Activated CD4-positive, alpha-beta T cell treated with anti-CD3 and anti-CD28 coated beads, Interleukin-2, amount 10 ng/mL, durations not matched to agents 24 days and 14 days (primary cell): ENCODE results near the gene CEP128. TPM values are rescaled to one million over a fixed set of nuclear protein-coding genes. Genes with fewer than 3 reads are reported as not detected.

Experiments used
- DNase-seq: peaks from one replicate; pipeline ENCODE4 v3.0.0; 2022
- H3K27ac Mint-ChIP-seq: one replicate; pipeline ENCODE4 v1.8.0; 2022; ENCODE audit warnings: mild to moderate bottlenecking, mixed read lengths
- H3K27me3 Mint-ChIP-seq: one replicate; pipeline ENCODE4 v1.8.0; 2022; ENCODE audit warnings: mixed read lengths
- H3K36me3 Mint-ChIP-seq: one replicate; pipeline ENCODE4 v1.8.0; 2022; ENCODE audit warnings: low read depth, mild to moderate bottlenecking, mixed read lengths
- H3K4me1 Mint-ChIP-seq: one replicate; pipeline ENCODE4 v1.8.0; 2021; ENCODE audit warnings: mixed read lengths
- H3K4me3 Mint-ChIP-seq: one replicate; pipeline ENCODE4 v1.8.0; 2022; ENCODE audit warnings: mild to moderate bottlenecking, moderate library complexity, mixed read lengths
- H3K9me3 Mint-ChIP-seq: one replicate; pipeline ENCODE4 v1.8.0; 2021; ENCODE audit warnings: mixed read lengths
- intact Hi-C: fragments of 100-400 bp; cut with micrococcal nuclease; formaldehyde crosslinking; loops from one replicate; pipeline ENCODE4 v1.15.1; 2023
- total RNA-seq: library from RNA; stranded (reverse); gene quantifications from 2 replicates; pipeline ENCODE4 v1.2.3, GENCODE V29; 2022

Gene CEP128
- 20.1 and 20.4 TPM in 2 replicates for total RNA-seq

- Mint-ChIP-seq H3K27me3 (no peaks in the 10 kb centered on the region), H3K4me3 (peak within 1 kb of the TSS; percentile 84), H3K9me3 (no peaks in the 10 kb centered on the region), H3K36me3 (peaks cover 2% of the 10 kb centered on the region), H3K4me1 (peaks cover 27% of the 10 kb centered on the region), H3K27ac (peak within 1 kb of the TSS; percentile 85)
- peak; percentile 95 for DNase-seq
- intact Hi-C loops = loop anchor here (1.0 to 5.0 kb wide), 6 partner anchors 10 to 591 kb away; partner anchors contain the start of gene SEL1L
These were observed at the start of gene CEP128 for GRCh38 chr14:80941241-80942185. Gene CEP128 (minus strand): TSS chr14:80941738.

- Mint-ChIP-seq H3K9me3 (no peaks in the 10 kb centered on the region), H3K27me3 (peaks cover 17% of the 10 kb centered on the region), H3K27ac (no peak overlapping the region), H3K4me1 (peaks cover 9% of the 10 kb centered on the region), H3K4me3 (no peak overlapping the region), H3K36me3 (no peaks in the 10 kb centered on the region)
- DNase-seq = no peak
- intact Hi-C loops = loop anchor here (10.0 kb wide), 1 partner anchor 54 kb away; no protein-coding TSS in a partner anchor
These were observed 47.3 kb upstream of the CEP128 start for GRCh38 chr14:80988735-80989429.

GRCh38 chr14:80988192-80988591 is 46.7 kb upstream of the CEP128 start:
- Mint-ChIP-seq H3K27me3 (peaks cover 18% of the 10 kb centered on the region), H3K36me3 (no peaks in the 10 kb centered on the region), H3K9me3 (no peaks in the 10 kb centered on the region), H3K4me1 (peaks cover 8% of the 10 kb centered on the region), H3K27ac (no peak overlapping the region), H3K4me3 (no peak overlapping the region)
- intact Hi-C loops = loop anchor here (10.0 kb wide), 1 partner anchor 53 kb away; no protein-coding TSS in a partner anchor
- DNase-seq = no peak

DNA sequence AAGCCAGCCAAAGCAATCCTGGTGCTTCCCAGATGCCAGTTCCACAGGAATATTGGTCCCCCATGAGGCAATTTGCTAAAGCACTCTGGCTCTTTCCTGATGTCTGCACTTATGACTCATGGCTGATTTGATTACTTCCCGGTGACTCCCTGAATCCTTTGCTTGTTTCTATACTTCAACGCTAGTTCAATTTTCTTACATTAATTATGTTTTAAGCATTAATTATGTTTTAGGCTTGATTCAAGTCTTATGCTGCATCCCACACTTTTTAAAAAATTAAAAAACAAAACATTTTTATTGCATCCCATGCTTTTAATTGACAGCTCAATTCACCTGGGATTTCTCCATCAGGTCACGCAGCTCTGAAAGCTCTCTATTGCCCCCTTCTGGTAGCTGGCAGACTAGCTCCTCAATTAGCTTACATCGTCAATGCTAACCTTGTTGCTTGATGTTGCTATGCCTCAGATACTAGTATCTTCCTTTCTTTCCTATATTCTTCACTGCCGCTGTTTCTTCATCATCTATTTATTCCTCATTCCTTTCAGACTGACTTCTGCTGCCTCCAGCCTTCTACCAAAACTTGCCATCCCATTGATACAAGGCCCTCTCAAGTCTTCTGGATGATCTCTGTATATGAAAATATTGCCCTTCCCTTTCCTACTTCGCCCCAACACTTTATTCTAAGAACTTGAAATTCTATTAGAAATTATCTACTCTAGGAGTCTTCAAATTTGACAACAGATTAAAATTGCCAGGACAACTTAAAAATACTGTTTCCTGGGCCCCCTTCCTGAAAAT is 45.9 kb upstream of the CEP128 start:
- Mint-ChIP-seq H3K4me3 (no peak overlapping the region), H3K27me3 (peaks cover 17% of the 10 kb centered on the region), H3K27ac (no peak overlapping the region), H3K9me3 (no peaks in the 10 kb centered on the region), H3K36me3 (no peaks in the 10 kb centered on the region), H3K4me1 (peaks cover 8% of the 10 kb centered on the region)
- DNase-seq = peak; percentile 92
- intact Hi-C loops = loop anchor here (1.0 to 10.0 kb wide), 3 partner anchors 28 to 53 kb away; no protein-coding TSS in a partner anchor

DNA sequence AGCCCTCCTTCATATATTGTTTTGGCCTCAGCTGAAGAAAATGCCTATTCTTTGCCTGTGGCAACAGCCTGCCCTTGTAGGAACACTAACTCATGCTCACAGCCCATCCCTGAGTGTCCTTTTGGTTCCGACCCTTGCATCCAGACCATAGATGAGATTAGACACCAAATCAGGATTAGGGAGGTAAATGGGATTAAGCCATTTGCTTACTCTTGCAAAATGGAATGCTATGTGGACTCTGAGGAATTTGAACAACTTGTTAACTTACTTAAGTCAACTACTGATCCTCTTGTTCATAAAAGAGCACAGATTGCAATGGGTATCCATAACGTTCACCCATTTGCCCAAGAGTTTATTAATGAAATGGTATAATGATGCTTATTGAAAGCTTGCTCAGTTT is 41.2 kb upstream of the CEP128 start:
- no peak for DNase-seq
- H3K27ac Mint-ChIP-seq = no peak overlapping the region
- peaks cover 14% of the 10 kb centered on the region for H3K27me3 Mint-ChIP-seq
- no peaks in the 10 kb centered on the region for H3K9me3 Mint-ChIP-seq
- peaks cover 28% of the 10 kb centered on the region for H3K4me1 Mint-ChIP-seq
- intact Hi-C loops = loop anchor here (10.0 kb wide), 1 partner anchor 48 kb away; no protein-coding TSS in a partner anchor
- H3K36me3 Mint-ChIP-seq = no peaks in the 10 kb centered on the region
- H3K4me3 Mint-ChIP-seq = no peak overlapping the region

DNA sequence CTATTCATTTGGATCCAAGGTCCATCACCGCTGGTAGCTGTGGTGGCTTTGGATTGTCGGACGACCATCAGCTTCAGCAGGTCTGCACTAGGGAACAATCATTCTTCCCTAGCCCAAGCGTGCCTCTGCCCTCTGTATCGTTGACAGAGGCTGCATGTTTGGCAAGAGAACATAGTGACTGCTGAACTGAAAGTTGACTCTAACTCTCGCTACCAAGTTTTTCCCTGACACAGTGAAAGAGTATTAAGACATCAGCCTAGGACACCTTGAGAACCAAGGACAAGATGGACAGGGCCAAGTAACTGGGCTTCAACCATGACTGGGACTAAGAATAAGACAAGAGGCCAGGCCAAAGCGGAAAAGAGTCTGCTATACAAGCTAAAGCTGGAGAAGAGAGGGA is 40.1 kb upstream of the CEP128 start:
- Mint-ChIP-seq H3K4me1 (peaks cover 35% of the 10 kb centered on the region), H3K27ac (no peak overlapping the region), H3K9me3 (no peaks in the 10 kb centered on the region), H3K4me3 (no peak overlapping the region), H3K27me3 (peaks cover 14% of the 10 kb centered on the region), H3K36me3 (no peaks in the 10 kb centered on the region)
- DNase-seq = no peak
- intact Hi-C loops = loop anchor here (10.0 kb wide), 1 partner anchor 47 kb away; no protein-coding TSS in a partner anchor

DNA sequence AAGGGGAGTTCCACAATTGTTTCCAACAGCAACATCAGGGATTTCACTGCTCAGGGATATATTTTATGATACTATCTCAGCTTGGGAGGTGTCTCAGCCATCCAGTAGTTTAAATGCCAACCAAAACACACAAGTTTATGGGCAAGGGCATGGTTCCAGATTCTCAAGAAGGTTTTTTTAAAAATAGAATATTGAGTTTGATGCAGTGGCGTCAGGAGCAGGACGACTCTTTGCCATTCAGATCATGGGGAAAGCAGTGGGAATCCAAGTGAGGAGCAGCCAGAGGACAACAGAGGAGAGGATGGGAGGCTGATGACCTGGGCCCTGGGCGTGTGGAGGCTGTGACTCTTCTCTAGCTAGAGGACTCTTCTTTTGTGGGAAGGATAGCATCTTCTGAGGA is 39.6 kb upstream of the CEP128 start:
- Mint-ChIP-seq H3K36me3 (no peaks in the 10 kb centered on the region), H3K27me3 (peaks cover 14% of the 10 kb centered on the region), H3K27ac (no peak overlapping the region), H3K9me3 (no peaks in the 10 kb centered on the region), H3K4me1 (peaks cover 38% of the 10 kb centered on the region), H3K4me3 (no peak overlapping the region)
- DNase-seq = no peak
- intact Hi-C loops = loop anchor here (10.0 kb wide), 1 partner anchor 46 kb away; no protein-coding TSS in a partner anchor

GRCh38 chr14:80979951-80980350 is 38.4 kb upstream of the CEP128 start:
- H3K9me3 Mint-ChIP-seq = peaks cover 5% of the 10 kb centered on the region
- DNase-seq = no peak
- intact Hi-C loops = loop anchor here (10.0 kb wide), 1 partner anchor 45 kb away; no protein-coding TSS in a partner anchor
- peaks cover 3% of the 10 kb centered on the region for H3K36me3 Mint-ChIP-seq
- H3K27ac Mint-ChIP-seq = no peak overlapping the region
- peaks cover 36% of the 10 kb centered on the region for H3K4me1 Mint-ChIP-seq
- no peak overlapping the region for H3K4me3 Mint-ChIP-seq
- H3K27me3 Mint-ChIP-seq = peaks cover 18% of the 10 kb centered on the region

DNA sequence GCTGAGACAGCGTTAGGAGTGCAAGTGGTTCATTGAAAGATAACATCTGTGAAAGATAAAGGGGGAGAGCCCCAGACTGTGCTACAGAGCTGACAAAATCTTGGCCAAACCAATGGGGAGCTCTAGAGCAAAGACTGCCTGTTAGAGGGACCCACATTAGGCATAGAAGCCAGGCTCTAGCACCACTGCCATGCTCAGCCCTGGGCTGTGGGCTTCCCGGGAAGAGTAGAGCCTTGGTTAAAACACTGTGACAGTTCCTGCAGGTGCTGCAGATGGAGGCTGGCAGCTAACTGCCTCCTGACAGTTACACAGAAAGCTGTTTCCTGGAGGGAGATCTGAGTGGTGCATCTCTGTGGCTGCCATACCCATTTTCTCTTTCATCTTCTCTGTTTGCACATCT is 36.9 kb upstream of the CEP128 start:
- H3K4me3 Mint-ChIP-seq = peak overlapping the region; percentile 11
- intact Hi-C loops = loop anchor here (1.0 kb wide), 1 partner anchor 19 kb away; no protein-coding TSS in a partner anchor
- no peak overlapping the region for H3K27ac Mint-ChIP-seq
- peaks cover 5% of the 10 kb centered on the region for H3K9me3 Mint-ChIP-seq
- peaks cover 25% of the 10 kb centered on the region for H3K27me3 Mint-ChIP-seq
- H3K36me3 Mint-ChIP-seq = peaks cover 3% of the 10 kb centered on the region
- DNase-seq = peak; percentile 76
- H3K4me1 Mint-ChIP-seq = peaks cover 41% of the 10 kb centered on the region

DNA sequence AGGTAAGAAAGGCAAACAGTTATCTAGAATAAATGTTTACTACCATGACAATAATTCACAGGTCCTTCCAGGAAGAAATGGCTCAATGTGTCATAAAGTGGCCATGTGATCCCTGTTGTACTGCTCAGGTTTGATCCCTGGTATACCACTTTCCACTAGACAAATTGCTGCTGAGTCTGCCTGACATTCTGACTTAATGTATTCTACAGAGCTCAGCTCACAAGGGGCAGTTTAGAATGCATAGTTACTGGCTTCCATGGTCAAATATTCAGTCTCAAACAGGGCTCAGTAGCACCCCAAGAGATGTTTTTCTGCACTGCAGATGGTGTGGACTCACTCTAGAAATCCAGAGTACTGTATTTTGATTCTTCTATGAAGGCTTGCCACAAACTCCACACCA is 35.7 kb upstream of the CEP128 start:
- peaks cover 3% of the 10 kb centered on the region for H3K36me3 Mint-ChIP-seq
- intact Hi-C loops = no loop called here
- peaks cover 5% of the 10 kb centered on the region for H3K9me3 Mint-ChIP-seq
- no peak for DNase-seq
- no peak overlapping the region for H3K27ac Mint-ChIP-seq
- no peak overlapping the region for H3K4me3 Mint-ChIP-seq
- H3K27me3 Mint-ChIP-seq = peaks cover 31% of the 10 kb centered on the region
- peaks cover 41% of the 10 kb centered on the region for H3K4me1 Mint-ChIP-seq

DNA sequence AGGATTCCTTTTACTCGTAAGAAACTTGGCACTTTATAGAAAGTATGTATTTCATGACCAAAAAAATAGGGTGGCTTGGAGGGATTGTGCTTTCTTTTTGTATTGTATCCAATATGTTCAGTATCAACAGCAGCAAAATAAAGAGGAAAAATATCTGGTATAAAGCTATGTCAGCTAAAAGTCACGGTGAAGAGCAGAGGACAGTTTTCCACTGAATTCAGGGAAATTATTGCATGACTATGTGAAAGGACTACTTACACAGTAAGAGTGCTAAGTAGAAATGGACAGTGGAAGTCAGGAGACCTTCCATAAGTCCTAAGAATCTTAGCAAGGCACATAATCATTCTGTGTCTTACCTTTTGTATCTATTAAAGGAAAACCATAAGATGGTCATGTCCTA is 33.1 kb upstream of the CEP128 start:
- Mint-ChIP-seq H3K4me3 (no peak overlapping the region), H3K4me1 (peaks cover 37% of the 10 kb centered on the region), H3K36me3 (peaks cover 3% of the 10 kb centered on the region), H3K27me3 (peaks cover 24% of the 10 kb centered on the region), H3K9me3 (peaks cover 5% of the 10 kb centered on the region), H3K27ac (no peak overlapping the region)
- intact Hi-C loops = no loop called here
- DNase-seq = no peak

- peaks cover 6% of the 10 kb centered on the region for H3K9me3 Mint-ChIP-seq
- no peak overlapping the region for H3K4me3 Mint-ChIP-seq
- intact Hi-C loops = no loop called here
- DNase-seq = no peak
- H3K4me1 Mint-ChIP-seq = peaks cover 34% of the 10 kb centered on the region
- peaks cover 4% of the 10 kb centered on the region for H3K36me3 Mint-ChIP-seq
- no peak overlapping the region for H3K27ac Mint-ChIP-seq
- H3K27me3 Mint-ChIP-seq = peaks cover 25% of the 10 kb centered on the region
These were observed 32.5 kb upstream of the CEP128 start for GRCh38 chr14:80973931-80974641.

DNA sequence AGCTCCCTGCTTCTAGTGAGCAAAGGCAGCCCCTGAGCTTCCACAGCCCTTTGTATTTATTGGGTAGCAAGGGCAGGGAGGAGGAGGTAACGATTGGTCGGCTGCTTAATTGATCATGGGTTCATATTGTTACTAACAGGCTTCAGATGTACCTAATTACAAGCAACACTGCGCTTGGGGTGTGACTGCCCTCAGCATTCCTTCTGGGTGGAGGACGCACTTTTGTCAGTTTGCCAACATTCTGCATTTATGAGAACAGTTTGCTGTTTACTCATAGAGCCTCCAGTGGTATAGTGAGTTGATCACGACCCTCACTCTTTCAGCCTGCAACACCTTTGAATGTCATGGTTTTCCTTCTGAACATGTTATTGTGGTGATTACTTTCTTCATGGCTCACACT is 23.5 kb upstream of the CEP128 start:
- Mint-ChIP-seq H3K4me3 (no peak overlapping the region), H3K4me1 (peaks cover 9% of the 10 kb centered on the region), H3K27ac (no peak overlapping the region), H3K9me3 (peaks cover 20% of the 10 kb centered on the region), H3K27me3 (peaks cover 31% of the 10 kb centered on the region), H3K36me3 (peaks cover 6% of the 10 kb centered on the region)
- DNase-seq = no peak
- intact Hi-C loops = no loop called here
